MM.1S (cell line): ENCODE data around the gene DKKL1.

Experiments
- CTCF ChIP-seq: fragments of 300-600 bp; sonication (generic); IDR thresholded peaks from 2 replicates; pipeline ENCODE4 v1.5.1; 2016; ENCODE audit warnings: antibody characterized with exemption, low read length, mixed read lengths
- EZH2phosphoT487 ChIP-seq: fragments of 300-600 bp; sonication (generic); IDR thresholded peaks from 2 replicates; pipeline ENCODE4 v1.6.1; 2018; ENCODE audit warnings: antibody characterized with exemption, low read length

DNA sequence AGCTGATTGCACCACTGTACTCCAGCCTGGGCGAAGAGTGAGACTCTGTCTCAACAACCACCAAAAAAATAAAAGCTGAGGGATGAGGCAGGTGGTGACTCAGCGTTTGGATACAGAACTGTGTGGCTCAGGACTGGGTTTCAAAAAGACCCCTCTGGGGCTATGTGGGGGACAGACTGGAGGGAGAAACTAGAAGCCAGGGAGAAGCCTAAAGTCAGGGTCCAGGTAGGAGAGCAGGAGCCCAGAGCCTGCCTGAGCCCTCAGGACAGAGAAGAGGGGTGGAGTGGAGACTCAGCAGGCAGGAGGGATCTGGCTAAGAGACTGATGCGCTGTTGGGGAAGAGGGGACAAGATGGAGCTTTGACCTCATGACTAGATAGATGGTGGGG, 30.3 kb upstream of the DKKL1 start:
- no peak for TF ChIP-seq CTCF
- no peak for TF ChIP-seq EZH2phosphoT487
